ENCODE results near the gene RALGAPA1. TPM values are rescaled to one million over a fixed set of nuclear protein-coding genes. Genes with fewer than 3 reads are reported as not detected.

Gene RALGAPA1
- total RNA-seq, 1 donor from 2014 or later: 61.0 TPM

- Mint-ChIP-seq H3K27ac (ENCODE audit: unreplicated experiment) (no peak overlapping the region), H3K27me3 (ENCODE audit: unreplicated experiment) (no peaks in the 10 kb centered on the region), H3K4me1 (ENCODE audit: low read depth, unreplicated experiment) (no peaks in the 10 kb centered on the region), H3K36me3 (ENCODE audit: unreplicated experiment) (no peaks in the 10 kb centered on the region), H3K9me3 (ENCODE audit: unreplicated experiment) (no peaks in the 10 kb centered on the region), H3K4me3 (ENCODE audit: unreplicated experiment) (no peak overlapping the region)
- TF ChIP-seq CTCF (IDR thresholded peaks at IDR 0.05; ENCODE audit: partially characterized antibody, unreplicated experiment): no peak
- no peak for DNase-seq
These were observed 112.5 kb downstream of the RALGAPA1 start for GRCh38 chr14:35696575-35696974.

- no peaks in the 10 kb centered on the region for H3K9me3 Mint-ChIP-seq (ENCODE audit: unreplicated experiment)
- TF ChIP-seq CTCF (IDR thresholded peaks at IDR 0.05; ENCODE audit: partially characterized antibody, unreplicated experiment): no peak
- H3K4me1 Mint-ChIP-seq (ENCODE audit: low read depth, unreplicated experiment): no peaks in the 10 kb centered on the region
- no peaks in the 10 kb centered on the region for H3K36me3 Mint-ChIP-seq (ENCODE audit: unreplicated experiment)
- no peaks in the 10 kb centered on the region for H3K27me3 Mint-ChIP-seq (ENCODE audit: unreplicated experiment)
- H3K27ac Mint-ChIP-seq (ENCODE audit: unreplicated experiment): no peak overlapping the region
- no peak for DNase-seq
- no peak overlapping the region for H3K4me3 Mint-ChIP-seq (ENCODE audit: unreplicated experiment)
These were observed 113.0 kb downstream of the RALGAPA1 start for GRCh38 chr14:35696119-35696518.

- no peak for TF ChIP-seq CTCF (IDR thresholded peaks at IDR 0.05; ENCODE audit: partially characterized antibody, unreplicated experiment)
- Mint-ChIP-seq H3K27ac (ENCODE audit: unreplicated experiment) (no peak overlapping the region), H3K27me3 (ENCODE audit: unreplicated experiment) (no peaks in the 10 kb centered on the region), H3K4me3 (ENCODE audit: unreplicated experiment) (no peak overlapping the region), H3K36me3 (ENCODE audit: unreplicated experiment) (no peaks in the 10 kb centered on the region), H3K9me3 (ENCODE audit: unreplicated experiment) (no peaks in the 10 kb centered on the region), H3K4me1 (ENCODE audit: low read depth, unreplicated experiment) (no peaks in the 10 kb centered on the region)
- no peak for DNase-seq
These were observed 113.4 kb downstream of the RALGAPA1 start for GRCh38 chr14:35695647-35696046.

GRCh38 chr14:35695072-35695471, 114.0 kb downstream of the RALGAPA1 start:
- Mint-ChIP-seq H3K27ac (ENCODE audit: unreplicated experiment) (no peak overlapping the region), H3K27me3 (ENCODE audit: unreplicated experiment) (no peaks in the 10 kb centered on the region), H3K4me1 (ENCODE audit: low read depth, unreplicated experiment) (no peaks in the 10 kb centered on the region), H3K36me3 (ENCODE audit: unreplicated experiment) (no peaks in the 10 kb centered on the region), H3K9me3 (ENCODE audit: unreplicated experiment) (no peaks in the 10 kb centered on the region), H3K4me3 (ENCODE audit: unreplicated experiment) (no peak overlapping the region)
- DNase-seq: no peak
- no peak for TF ChIP-seq CTCF (IDR thresholded peaks at IDR 0.05; ENCODE audit: partially characterized antibody, unreplicated experiment)

GRCh38 chr14:35689000-35689460, 120.1 kb downstream of the RALGAPA1 start:
- DNase-seq: no peak
- Mint-ChIP-seq H3K27ac (ENCODE audit: unreplicated experiment) (no peak overlapping the region), H3K36me3 (ENCODE audit: unreplicated experiment) (no peaks in the 10 kb centered on the region), H3K9me3 (ENCODE audit: unreplicated experiment) (no peaks in the 10 kb centered on the region), H3K4me1 (ENCODE audit: low read depth, unreplicated experiment) (no peaks in the 10 kb centered on the region), H3K27me3 (ENCODE audit: unreplicated experiment) (no peaks in the 10 kb centered on the region), H3K4me3 (ENCODE audit: unreplicated experiment) (no peak overlapping the region)
- TF ChIP-seq CTCF (IDR thresholded peaks at IDR 0.05; ENCODE audit: partially characterized antibody, unreplicated experiment): no peak
